ENCODE results near the gene CEP70.
A peak's percentile ranks its signal among the peaks of the same experiment; 100 is the strongest.
"Not testable (repeated sequence)": the region's sequence is repeated elsewhere in the genome, so short reads cannot be mapped to it uniquely, and the experiment has no call there.

CEP70 gene

GRCh38 chr3:138467931-138468330 lies 126.1 kb downstream of the CEP70 start:
- no peak for DNase-seq

GRCh38 chr3:138465925-138466324 lies 128.1 kb downstream of the CEP70 start:
- peak; percentile 24 for DNase-seq

- DNase-seq, result no peak
Measured at GRCh38 chr3:138465451-138465850, 128.6 kb downstream of the CEP70 start.

GRCh38 chr3:138464491-138464860 lies 129.6 kb downstream of the CEP70 start:
- DNase-seq, result no peak

- no peak for DNase-seq
Measured at GRCh38 chr3:138463724-138464490, 130.2 kb downstream of the CEP70 start.

GRCh38 chr3:138461896-138462295 lies 132.2 kb downstream of the CEP70 start:
- DNase-seq, result no peak

GRCh38 chr3:138461246-138461645 lies 132.8 kb downstream of the CEP70 start:
- no peak for DNase-seq

- DNase-seq, result no peak
Measured at GRCh38 chr3:138460536-138461205, 133.4 kb downstream of the CEP70 start.

GRCh38 chr3:138459619-138460535 lies 134.2 kb downstream of the CEP70 start:
- no peak for DNase-seq

- no peak for DNase-seq
Measured at GRCh38 chr3:138458774-138459499, 135.1 kb downstream of the CEP70 start.

- no peak for DNase-seq
Measured at GRCh38 chr3:138457863-138458735, 136.0 kb downstream of the CEP70 start.

GRCh38 chr3:138456961-138457862 lies 136.8 kb downstream of the CEP70 start:
- no peak for DNase-seq

- no peak for DNase-seq
Measured at GRCh38 chr3:138455801-138456716, 138.0 kb downstream of the CEP70 start.

GRCh38 chr3:138453940-138454339 lies 140.1 kb downstream of the CEP70 start:
- not testable (repeated sequence) for DNase-seq

GRCh38 chr3:138452436-138452835 lies 141.6 kb downstream of the CEP70 start:
- DNase-seq, result no peak

GRCh38 chr3:138451595-138452162 lies 142.4 kb downstream of the CEP70 start:
- DNase-seq, result no peak

GRCh38 chr3:138450704-138451424 lies 143.2 kb downstream of the CEP70 start:
- no peak for DNase-seq

GRCh38 chr3:138450181-138450580 lies 143.9 kb downstream of the CEP70 start:
- DNase-seq, result no peak
